Astrocyte (in vitro differentiated cells and primary cell): Measurements from ENCODE around the gene B3GNT5.

Experiments used
- CTCF ChIP-seq: IDR thresholded peaks from 2 replicates; pipeline ENCODE4 v1.5.1; 2011; ENCODE audit warnings: low read depth, mild to moderate bottlenecking, inconsistent platforms, low read length, moderate library complexity; ENCODE audit not compliant: insufficient read depth
- EZH2 ChIP-seq: IDR thresholded peaks from 2 replicates; pipeline ENCODE4 v1.6.1; 2012; ENCODE audit warnings: mild to moderate bottlenecking, low read length, inconsistent platforms; ENCODE audit not compliant: insufficient read depth

GRCh38 chr3:183227586-183227985 is 25.5 kb upstream of the B3GNT5 start:
- TF ChIP-seq CTCF, result no peak
- no peak for TF ChIP-seq EZH2
